ENCODE data around the gene SLAMF9.

DNA sequence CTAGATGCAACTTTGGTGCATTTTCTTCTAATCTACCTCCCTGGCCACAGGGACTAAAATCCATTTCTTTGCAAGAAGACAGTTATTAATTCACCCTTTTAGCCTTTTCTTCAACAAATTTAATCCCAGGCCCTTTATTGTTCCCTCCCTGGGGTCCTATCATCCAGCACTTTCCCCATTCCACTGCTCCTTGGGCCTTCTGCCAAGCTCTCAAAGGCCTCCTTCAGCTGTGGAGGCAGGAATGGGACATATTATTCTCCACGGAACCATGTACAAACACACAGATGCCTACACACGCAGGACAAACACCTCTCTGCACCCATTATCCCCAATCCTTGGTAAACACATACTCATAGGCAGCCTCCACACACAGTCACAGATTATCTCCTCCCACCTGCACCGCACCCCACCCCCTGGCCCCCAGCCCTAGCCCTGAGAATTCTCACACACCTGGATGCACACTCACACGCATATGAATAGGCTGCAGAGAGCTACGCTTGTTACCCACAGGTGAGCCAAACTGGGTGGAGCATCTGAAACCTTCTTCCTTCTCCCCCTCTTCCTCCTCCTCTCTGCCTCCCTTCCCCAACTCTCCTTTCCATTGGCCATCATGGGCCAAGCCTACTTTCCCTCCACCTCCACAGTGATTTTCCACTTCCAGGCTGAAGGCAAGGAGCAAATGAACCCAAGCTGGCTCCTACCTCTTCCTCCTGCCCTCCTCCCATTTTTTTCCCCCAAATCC, 40.4 kb downstream of the SLAMF9 start:
- TF ChIP-seq, protein P1, sequence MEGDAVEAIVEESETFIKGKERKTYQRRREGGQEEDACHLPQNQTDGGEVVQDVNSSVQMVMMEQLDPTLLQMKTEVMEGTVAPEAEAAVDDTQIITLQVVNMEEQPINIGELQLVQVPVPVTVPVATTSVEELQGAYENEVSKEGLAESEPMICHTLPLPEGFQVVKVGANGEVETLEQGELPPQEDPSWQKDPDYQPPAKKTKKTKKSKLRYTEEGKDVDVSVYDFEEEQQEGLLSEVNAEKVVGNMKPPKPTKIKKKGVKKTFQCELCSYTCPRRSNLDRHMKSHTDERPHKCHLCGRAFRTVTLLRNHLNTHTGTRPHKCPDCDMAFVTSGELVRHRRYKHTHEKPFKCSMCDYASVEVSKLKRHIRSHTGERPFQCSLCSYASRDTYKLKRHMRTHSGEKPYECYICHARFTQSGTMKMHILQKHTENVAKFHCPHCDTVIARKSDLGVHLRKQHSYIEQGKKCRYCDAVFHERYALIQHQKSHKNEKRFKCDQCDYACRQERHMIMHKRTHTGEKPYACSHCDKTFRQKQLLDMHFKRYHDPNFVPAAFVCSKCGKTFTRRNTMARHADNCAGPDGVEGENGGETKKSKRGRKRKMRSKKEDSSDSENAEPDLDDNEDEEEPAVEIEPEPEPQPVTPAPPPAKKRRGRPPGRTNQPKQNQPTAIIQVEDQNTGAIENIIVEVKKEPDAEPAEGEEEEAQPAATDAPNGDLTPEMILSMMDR (IDR thresholded peaks at IDR 0.05) = no peak
- TF ChIP-seq ZFX (IDR thresholded peaks at IDR 0.05; ENCODE audit: borderline replicate concordance) = no peak

All from 22Rv1 (cell line).